Nephron progenitor cell (in vitro differentiated cells): Measurements from ENCODE around the gene KRTAP5-5.
A peak's percentile ranks its signal among the peaks of the same experiment; 100 is the strongest.

Experiments
- DNase-seq: peaks from one replicate; pipeline ENCODE4 v3.0.0; 2021
- H3K27ac Mint-ChIP-seq: 2 replicates; pipeline ENCODE4 v1.8.0; 2021; ENCODE audit warnings: mild to moderate bottlenecking, moderate library complexity, mixed read lengths
- H3K27me3 Mint-ChIP-seq: 2 replicates; pipeline ENCODE4 v1.8.0; 2021; ENCODE audit warnings: mild to moderate bottlenecking, low read depth, mixed read lengths; ENCODE audit not compliant: poor library complexity
- H3K36me3 Mint-ChIP-seq: 2 replicates; pipeline ENCODE4 v1.8.0; 2021; ENCODE audit warnings: low read depth, mixed read lengths
- H3K4me1 Mint-ChIP-seq: 2 replicates; pipeline ENCODE4 v1.8.0; 2021; ENCODE audit warnings: mixed read lengths
- H3K4me3 Mint-ChIP-seq: 2 replicates; pipeline ENCODE4 v1.8.0; 2021; ENCODE audit warnings: mild to moderate bottlenecking, moderate library complexity, mixed read lengths
- H3K9me3 Mint-ChIP-seq: 2 replicates; pipeline ENCODE4 v1.8.0; 2021; ENCODE audit warnings: mild to moderate bottlenecking, moderate library complexity, mixed read lengths
- CTCF ChIP-seq: fragments of 200-600 bp; sonication (generic); IDR thresholded peaks from 2 replicates; pipeline ENCODE4 v1.5.0; 2021; ENCODE audit warnings: antibody characterized with exemption

The KRTAP5-5 gene

GRCh38 chr11:1673446-1674172 is 44.0 kb downstream of the KRTAP5-5 start:
- peaks cover 22% of the 10 kb centered on the region for H3K9me3 Mint-ChIP-seq
- H3K27ac Mint-ChIP-seq, result peak overlapping the region; percentile 60
- peaks cover 42% of the 10 kb centered on the region for H3K4me1 Mint-ChIP-seq
- DNase-seq, result no peak
- peaks cover 5% of the 10 kb centered on the region for H3K36me3 Mint-ChIP-seq
- no peak overlapping the region for H3K4me3 Mint-ChIP-seq
- TF ChIP-seq CTCF, result no peak
- H3K27me3 Mint-ChIP-seq, result peaks cover 31% of the 10 kb centered on the region

GRCh38 chr11:1674173-1675131 is 44.9 kb downstream of the KRTAP5-5 start:
- Mint-ChIP-seq H3K9me3 (peaks cover 22% of the 10 kb centered on the region), H3K27ac (peak overlapping the region; percentile 52), H3K36me3 (peaks cover 5% of the 10 kb centered on the region), H3K4me3 (peak overlapping the region; percentile 16), H3K27me3 (peaks cover 29% of the 10 kb centered on the region), H3K4me1 (peaks cover 36% of the 10 kb centered on the region)
- DNase-seq, result no peak
- no peak for TF ChIP-seq CTCF

- Mint-ChIP-seq H3K36me3 (peaks cover 5% of the 10 kb centered on the region), H3K27me3 (peaks cover 29% of the 10 kb centered on the region), H3K9me3 (peaks cover 25% of the 10 kb centered on the region), H3K4me1 (peaks cover 30% of the 10 kb centered on the region), H3K4me3 (no peak overlapping the region), H3K27ac (no peak overlapping the region)
- no peak for DNase-seq
- no peak for TF ChIP-seq CTCF
Observed at GRCh38 chr11:1675536-1676228, 46.1 kb downstream of the KRTAP5-5 start.

GRCh38 chr11:1676229-1676740 is 46.7 kb downstream of the KRTAP5-5 start:
- Mint-ChIP-seq H3K9me3 (peaks cover 28% of the 10 kb centered on the region), H3K27me3 (peaks cover 26% of the 10 kb centered on the region), H3K36me3 (peaks cover 5% of the 10 kb centered on the region), H3K27ac (no peak overlapping the region), H3K4me1 (peaks cover 30% of the 10 kb centered on the region), H3K4me3 (no peak overlapping the region)
- no peak for TF ChIP-seq CTCF
- DNase-seq, result no peak

GRCh38 chr11:1679881-1680280 is 50.3 kb downstream of the KRTAP5-5 start:
- no peak for TF ChIP-seq CTCF
- Mint-ChIP-seq H3K9me3 (peaks cover 10% of the 10 kb centered on the region), H3K4me3 (no peak overlapping the region), H3K36me3 (no peaks in the 10 kb centered on the region), H3K27me3 (peaks cover 12% of the 10 kb centered on the region), H3K27ac (no peak overlapping the region), H3K4me1 (peaks cover 28% of the 10 kb centered on the region)
- no peak for DNase-seq
